ENCODE measurements around the gene DDIT3. TPM values are rescaled to one million over a fixed set of nuclear protein-coding genes. Genes with fewer than 3 reads are reported as not detected.

The DDIT3 gene
- total RNA-seq, 2 experiments from 2014 or later = 32.3 to 42.7 TPM

DNA sequence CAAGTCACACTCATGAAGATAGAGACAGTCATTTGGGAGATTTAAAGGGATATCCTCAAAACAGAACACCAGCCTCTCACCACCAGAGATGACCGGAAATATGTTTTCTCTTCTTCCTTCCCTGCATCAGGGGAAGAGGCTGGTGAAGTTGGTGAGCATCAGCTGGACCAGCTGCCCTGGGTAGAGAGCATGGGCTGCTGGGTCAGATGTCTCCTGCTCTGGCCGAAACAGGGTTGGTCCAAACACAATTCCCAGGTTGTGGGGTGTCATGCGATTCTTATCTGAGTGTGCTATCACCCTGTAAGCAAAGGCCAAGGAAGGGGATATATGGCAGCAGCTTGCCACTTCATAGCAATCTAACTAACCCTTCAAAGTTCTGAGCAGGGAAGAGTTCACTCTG is 47.9 kb downstream of the DDIT3 start:
- no peak overlapping the region for H3K4me2 ChIP-seq (ENCODE audit: low read length)
- TF ChIP-seq, protein P1, sequence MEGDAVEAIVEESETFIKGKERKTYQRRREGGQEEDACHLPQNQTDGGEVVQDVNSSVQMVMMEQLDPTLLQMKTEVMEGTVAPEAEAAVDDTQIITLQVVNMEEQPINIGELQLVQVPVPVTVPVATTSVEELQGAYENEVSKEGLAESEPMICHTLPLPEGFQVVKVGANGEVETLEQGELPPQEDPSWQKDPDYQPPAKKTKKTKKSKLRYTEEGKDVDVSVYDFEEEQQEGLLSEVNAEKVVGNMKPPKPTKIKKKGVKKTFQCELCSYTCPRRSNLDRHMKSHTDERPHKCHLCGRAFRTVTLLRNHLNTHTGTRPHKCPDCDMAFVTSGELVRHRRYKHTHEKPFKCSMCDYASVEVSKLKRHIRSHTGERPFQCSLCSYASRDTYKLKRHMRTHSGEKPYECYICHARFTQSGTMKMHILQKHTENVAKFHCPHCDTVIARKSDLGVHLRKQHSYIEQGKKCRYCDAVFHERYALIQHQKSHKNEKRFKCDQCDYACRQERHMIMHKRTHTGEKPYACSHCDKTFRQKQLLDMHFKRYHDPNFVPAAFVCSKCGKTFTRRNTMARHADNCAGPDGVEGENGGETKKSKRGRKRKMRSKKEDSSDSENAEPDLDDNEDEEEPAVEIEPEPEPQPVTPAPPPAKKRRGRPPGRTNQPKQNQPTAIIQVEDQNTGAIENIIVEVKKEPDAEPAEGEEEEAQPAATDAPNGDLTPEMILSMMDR (conservative IDR thresholded peaks at IDR 0.05; ENCODE audit: low read length) = no peak
- TF ChIP-seq EZH2phosphoT487 (IDR thresholded peaks at IDR 0.05; ENCODE audit: borderline replicate concordance, low read depth, low read length) = no peak
- no peaks in the 10 kb centered on the region for H3K9me2 ChIP-seq (ENCODE audit: insufficient read depth, low read length)
- BruUV-seq (replicated peaks) = no TSS peak
- ChIA-PET POLR2A (no interaction called here), CTCF (ENCODE audit: unreplicated experiment) (no interaction called here)
- H3K36me3 ChIP-seq (ENCODE audit: insufficient read depth, low read length) = peaks cover 66% of the 10 kb centered on the region
- no peak overlapping the region for H3K4me3 ChIP-seq (ENCODE audit: low read depth, low read length, poor library complexity, severe bottlenecking)
- H3K9me3 ChIP-seq (ENCODE audit: low read length) = no peaks in the 10 kb centered on the region
- no peak overlapping the region for H3K27ac ChIP-seq (ENCODE audit: low read depth, low read length, poor library complexity, severe bottlenecking)
- peaks cover 12% of the 10 kb centered on the region; the same call in 1 of the 2 replicates for H3K79me2 ChIP-seq (ENCODE audit: insufficient read depth, low read depth, low read length)
- peaks cover 17% of the 10 kb centered on the region for H3K4me1 ChIP-seq (ENCODE audit: insufficient read depth, low read length, poor library complexity, severe bottlenecking)
- no peaks in the 10 kb centered on the region for H4K20me1 ChIP-seq (ENCODE audit: insufficient read depth, low read length)
- no peak for DNase-seq (ENCODE audit: low spot score)
- no peak overlapping the region for H2AFZ ChIP-seq (ENCODE audit: low read length)
- intact Hi-C loops (cut with micrococcal nuclease; ENCODE audit: unreplicated experiment) = no loop called here

DNA sequence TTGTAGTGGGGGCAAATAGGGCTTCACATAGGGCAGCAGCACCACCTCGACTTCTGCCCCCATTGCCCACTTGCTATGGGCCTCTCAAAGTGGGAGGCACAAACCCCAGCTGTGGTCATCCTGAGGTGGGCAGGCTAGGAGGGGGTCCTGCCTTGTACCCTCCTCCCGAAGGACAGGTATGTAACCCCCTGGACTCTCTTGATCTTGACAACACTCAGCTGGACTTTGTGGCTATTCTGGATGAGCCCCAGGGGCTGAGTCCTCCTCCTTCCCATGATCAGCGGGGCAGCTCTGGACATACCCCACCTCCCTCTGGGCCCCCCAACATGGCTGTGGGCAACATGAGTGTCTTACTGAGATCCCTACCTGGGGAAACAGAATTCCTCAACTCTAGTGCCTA is 48.7 kb downstream of the DDIT3 start:
- no peak overlapping the region for H3K4me2 ChIP-seq (ENCODE audit: low read length)
- CTCF ChIA-PET (ENCODE audit: unreplicated experiment) = no interaction called here
- peaks cover 5% of the 10 kb centered on the region; the same call in 1 of the 2 replicates for H3K79me2 ChIP-seq (ENCODE audit: insufficient read depth, low read depth, low read length)
- POLR2A ChIA-PET = interaction anchor here (0.6 to 1.2 kb wide), 2 partner anchors 8 to 9 kb away, joined by 3 to 4 read pairs; no protein-coding TSS in a partner anchor
- no peak overlapping the region for H3K4me3 ChIP-seq (ENCODE audit: low read depth, low read length, poor library complexity, severe bottlenecking)
- H3K9me3 ChIP-seq (ENCODE audit: low read length) = no peaks in the 10 kb centered on the region
- no peaks in the 10 kb centered on the region for H3K9me2 ChIP-seq (ENCODE audit: insufficient read depth, low read length)
- H2AFZ ChIP-seq (ENCODE audit: low read length) = no peak overlapping the region
- no peaks in the 10 kb centered on the region for H4K20me1 ChIP-seq (ENCODE audit: insufficient read depth, low read length)
- no peak for TF ChIP-seq EZH2phosphoT487 (IDR thresholded peaks at IDR 0.05; ENCODE audit: borderline replicate concordance, low read depth, low read length)
- TF ChIP-seq, protein P1 (conservative IDR thresholded peaks at IDR 0.05; ENCODE audit: low read length) = no peak
- peaks cover 66% of the 10 kb centered on the region for H3K36me3 ChIP-seq (ENCODE audit: insufficient read depth, low read length)
- no TSS peak for BruUV-seq (replicated peaks)
- DNase-seq (ENCODE audit: low spot score) = no peak
- peaks cover 12% of the 10 kb centered on the region for H3K4me1 ChIP-seq (ENCODE audit: insufficient read depth, low read length, poor library complexity, severe bottlenecking)
- intact Hi-C loops (cut with micrococcal nuclease; ENCODE audit: unreplicated experiment) = no loop called here
- no peak overlapping the region for H3K27ac ChIP-seq (ENCODE audit: low read depth, low read length, poor library complexity, severe bottlenecking)

GRCh38 chr12:57470970-57471656 is 49.2 kb downstream of the DDIT3 start:
- peaks cover 66% of the 10 kb centered on the region for H3K36me3 ChIP-seq (ENCODE audit: insufficient read depth, low read length)
- BruUV-seq (replicated peaks) = no TSS peak
- H3K4me2 ChIP-seq (ENCODE audit: low read length) = no peak overlapping the region
- H3K9me2 ChIP-seq (ENCODE audit: insufficient read depth, low read length) = no peaks in the 10 kb centered on the region
- no peaks in the 10 kb centered on the region for H3K9me3 ChIP-seq (ENCODE audit: low read length)
- peaks cover 6% of the 10 kb centered on the region for H3K4me1 ChIP-seq (ENCODE audit: insufficient read depth, low read length, poor library complexity, severe bottlenecking)
- DNase-seq (ENCODE audit: low spot score) = no peak
- intact Hi-C loops (cut with micrococcal nuclease; ENCODE audit: unreplicated experiment) = no loop called here
- TF ChIP-seq, protein P1 (conservative IDR thresholded peaks at IDR 0.05; ENCODE audit: low read length) = no peak
- no peak for TF ChIP-seq EZH2phosphoT487 (IDR thresholded peaks at IDR 0.05; ENCODE audit: borderline replicate concordance, low read depth, low read length)
- ChIA-PET CTCF (ENCODE audit: unreplicated experiment) (no interaction called here), POLR2A (interaction anchor here (0.6 to 1.2 kb wide), 2 partner anchors 8 to 9 kb away, joined by 3 to 4 read pairs; no protein-coding TSS in a partner anchor)
- H3K27ac ChIP-seq (ENCODE audit: low read depth, low read length, poor library complexity, severe bottlenecking) = no peak overlapping the region
- H2AFZ ChIP-seq (ENCODE audit: low read length) = no peak overlapping the region
- no peaks in the 10 kb centered on the region for H3K79me2 ChIP-seq (ENCODE audit: insufficient read depth, low read depth, low read length)
- H3K4me3 ChIP-seq (ENCODE audit: low read depth, low read length, poor library complexity, severe bottlenecking) = no peak overlapping the region
- H4K20me1 ChIP-seq (ENCODE audit: insufficient read depth, low read length) = no peaks in the 10 kb centered on the region
